Skeletal muscle satellite cell (primary cell): ENCODE data around the gene TACC2.

Experiments used
- H3K27me3 ChIP-seq: 2 replicates; pipeline ENCODE4 v1.7.0; 2013; ENCODE audit warnings: low read length; ENCODE audit not compliant: control insufficient read depth, insufficient read depth
- H3K36me3 ChIP-seq: 2 replicates; pipeline ENCODE4 v1.7.0; 2013; ENCODE audit warnings: mild to moderate bottlenecking, control low read depth, low read length; ENCODE audit not compliant: insufficient read depth
- H3K4me1 ChIP-seq: 2 replicates; pipeline ENCODE4 v1.7.0; 2013; ENCODE audit warnings: low read length; ENCODE audit not compliant: control insufficient read depth, insufficient read depth
- H3K4me2 ChIP-seq: 2 replicates; pipeline ENCODE4 v1.7.0; 2013; ENCODE audit warnings: mild to moderate bottlenecking, low read length
- H3K4me3 ChIP-seq: 2 replicates; pipeline ENCODE4 v1.7.0; 2013; ENCODE audit warnings: low read length
- H3K9ac ChIP-seq: 2 replicates; pipeline ENCODE4 v1.7.0; 2013; ENCODE audit warnings: mild to moderate bottlenecking, low read depth, low read length, moderate library complexity
- H3K9me3 ChIP-seq: replicated peaks from 2 replicates; pipeline ENCODE4 v1.7.0; 2013; ENCODE audit warnings: mild to moderate bottlenecking, control low read depth, low read length

Gene TACC2

GRCh38 chr10:122259075-122259466, 270.1 kb downstream of the TACC2 start:
- no peaks in the 10 kb centered on the region for H3K36me3 ChIP-seq
- no peak overlapping the region for H3K4me3 ChIP-seq
- H3K9ac ChIP-seq = no peak overlapping the region
- no peaks in the 10 kb centered on the region for H3K9me3 ChIP-seq
- H3K4me2 ChIP-seq = no peak overlapping the region
- no peaks in the 10 kb centered on the region for H3K27me3 ChIP-seq
- H3K4me1 ChIP-seq = peaks cover 5% of the 10 kb centered on the region

DNA sequence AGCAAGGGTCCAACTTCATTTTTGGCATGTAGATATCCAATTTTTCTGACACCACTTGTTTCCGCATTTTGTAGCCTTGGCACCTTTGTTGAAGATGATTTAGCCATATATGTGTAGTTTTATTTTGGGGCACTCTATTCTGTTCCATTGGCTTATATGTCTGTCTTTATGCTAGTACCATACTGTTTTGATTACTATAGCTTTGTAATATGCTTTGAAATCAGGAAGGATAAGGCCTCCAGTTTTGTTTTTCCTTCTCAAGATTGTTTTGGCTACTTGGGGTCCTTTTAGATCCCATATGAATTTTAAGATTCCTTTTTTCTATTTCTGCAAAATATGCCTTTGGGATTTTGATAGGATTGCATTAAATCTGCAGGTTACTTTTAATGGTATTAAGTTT, 272.6 kb downstream of the TACC2 start:
- Histone ChIP-seq H3K9ac (no peak overlapping the region), H3K36me3 (no peaks in the 10 kb centered on the region), H3K4me2 (no peak overlapping the region), H3K4me3 (no peak overlapping the region), H3K9me3 (no peaks in the 10 kb centered on the region), H3K27me3 (no peaks in the 10 kb centered on the region), H3K4me1 (peaks cover 14% of the 10 kb centered on the region)

DNA sequence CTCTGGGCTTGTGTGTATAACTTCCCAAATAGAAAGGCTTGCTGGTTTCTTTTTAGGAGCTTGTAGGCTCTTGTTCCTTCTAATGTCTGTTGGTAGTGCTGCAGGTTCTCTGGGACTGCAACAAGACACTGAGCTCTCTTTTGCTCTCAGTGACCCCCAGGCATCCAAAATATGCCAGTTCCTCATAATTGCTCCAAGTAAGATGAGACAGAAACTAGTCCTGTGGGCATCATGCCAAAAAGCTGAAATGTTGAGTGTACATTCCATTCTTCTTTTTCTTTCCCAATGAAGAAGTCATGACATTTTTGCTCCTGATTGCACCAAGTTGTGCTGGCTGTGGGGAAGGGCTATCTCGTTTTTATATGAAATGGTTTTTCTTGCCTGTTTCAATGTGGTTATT, 275.0 kb downstream of the TACC2 start:
- Histone ChIP-seq H3K36me3 (no peaks in the 10 kb centered on the region), H3K9me3 (no peaks in the 10 kb centered on the region), H3K27me3 (no peaks in the 10 kb centered on the region), H3K4me3 (peak overlapping the region; percentile 23), H3K4me1 (peaks cover 14% of the 10 kb centered on the region), H3K9ac (no peak overlapping the region), H3K4me2 (peak overlapping the region; percentile 70)

DNA sequence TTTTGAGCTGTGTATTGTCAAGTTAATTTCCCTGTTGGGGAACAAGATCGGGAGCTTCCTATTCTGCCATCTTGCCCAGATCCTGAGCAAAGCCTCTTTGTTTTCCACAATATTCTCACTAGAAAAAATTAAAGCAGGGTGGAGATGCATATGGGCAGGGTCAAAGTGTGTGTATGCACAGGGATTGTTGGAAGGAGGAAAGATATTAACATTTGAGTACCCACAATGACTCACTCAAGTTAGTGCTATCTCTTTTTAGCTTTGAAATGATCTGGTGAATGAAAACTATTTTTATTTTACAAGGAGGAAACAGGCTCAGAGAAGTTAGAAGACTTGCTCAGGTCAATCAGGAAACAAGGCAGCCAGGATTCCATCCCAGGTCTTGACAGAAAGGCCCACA, 275.5 kb downstream of the TACC2 start:
- H3K9me3 ChIP-seq = no peaks in the 10 kb centered on the region
- H3K9ac ChIP-seq = no peak overlapping the region
- H3K4me1 ChIP-seq = peaks cover 14% of the 10 kb centered on the region
- H3K4me3 ChIP-seq = peak overlapping the region; percentile 23
- peak overlapping the region; percentile 70 for H3K4me2 ChIP-seq
- no peaks in the 10 kb centered on the region for H3K36me3 ChIP-seq
- no peaks in the 10 kb centered on the region for H3K27me3 ChIP-seq

- Histone ChIP-seq H3K4me3 (no peak overlapping the region), H3K4me1 (peaks cover 14% of the 10 kb centered on the region), H3K9ac (no peak overlapping the region), H3K27me3 (no peaks in the 10 kb centered on the region), H3K36me3 (no peaks in the 10 kb centered on the region), H3K4me2 (peak overlapping the region; percentile 70), H3K9me3 (no peaks in the 10 kb centered on the region)
Observed at GRCh38 chr10:122264931-122265330, 276.0 kb downstream of the TACC2 start.

DNA sequence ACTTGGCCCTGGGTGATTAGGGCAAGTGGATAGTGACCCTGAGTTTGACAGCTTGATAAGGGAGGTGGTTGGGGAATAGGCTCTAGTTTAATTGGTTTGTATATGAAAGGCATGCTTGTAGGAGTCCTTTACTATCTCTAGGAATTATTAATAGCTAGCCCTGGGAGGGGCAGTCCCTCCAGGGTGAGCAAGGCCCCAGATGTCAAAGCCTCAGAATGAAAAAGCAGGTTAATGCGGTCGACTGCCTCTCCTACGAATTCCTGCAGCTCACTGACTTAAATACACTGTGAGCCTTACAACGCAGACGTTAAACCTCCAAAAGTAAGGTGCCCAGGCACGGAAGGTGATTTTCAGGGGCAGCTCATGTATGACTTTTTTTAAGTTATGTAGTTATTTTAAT, 276.9 kb downstream of the TACC2 start:
- Histone ChIP-seq H3K27me3 (no peaks in the 10 kb centered on the region), H3K36me3 (no peaks in the 10 kb centered on the region)

GRCh38 chr10:122267849-122268737, 279.1 kb downstream of the TACC2 start:
- H3K4me1 ChIP-seq = peaks cover 14% of the 10 kb centered on the region
- H3K9me3 ChIP-seq = no peaks in the 10 kb centered on the region
- no peaks in the 10 kb centered on the region for H3K27me3 ChIP-seq
- no peak overlapping the region for H3K4me2 ChIP-seq
- no peak overlapping the region for H3K9ac ChIP-seq
- H3K36me3 ChIP-seq = no peaks in the 10 kb centered on the region
- H3K4me3 ChIP-seq = no peak overlapping the region

More for the DNA sequence above, 276.9 kb downstream of the TACC2 start:
- no peak overlapping the region for H3K9ac ChIP-seq
- H3K9me3 ChIP-seq = no peaks in the 10 kb centered on the region
- H3K4me1 ChIP-seq = peaks cover 14% of the 10 kb centered on the region
- H3K4me3 ChIP-seq = no peak overlapping the region
- H3K4me2 ChIP-seq = no peak overlapping the region

GRCh38 chr10:122269059-122269687, 280.2 kb downstream of the TACC2 start:
- Histone ChIP-seq H3K4me1 (peaks cover 8% of the 10 kb centered on the region), H3K9ac (no peak overlapping the region), H3K4me2 (no peak overlapping the region), H3K27me3 (no peaks in the 10 kb centered on the region), H3K4me3 (no peak overlapping the region), H3K36me3 (no peaks in the 10 kb centered on the region), H3K9me3 (no peaks in the 10 kb centered on the region)

DNA sequence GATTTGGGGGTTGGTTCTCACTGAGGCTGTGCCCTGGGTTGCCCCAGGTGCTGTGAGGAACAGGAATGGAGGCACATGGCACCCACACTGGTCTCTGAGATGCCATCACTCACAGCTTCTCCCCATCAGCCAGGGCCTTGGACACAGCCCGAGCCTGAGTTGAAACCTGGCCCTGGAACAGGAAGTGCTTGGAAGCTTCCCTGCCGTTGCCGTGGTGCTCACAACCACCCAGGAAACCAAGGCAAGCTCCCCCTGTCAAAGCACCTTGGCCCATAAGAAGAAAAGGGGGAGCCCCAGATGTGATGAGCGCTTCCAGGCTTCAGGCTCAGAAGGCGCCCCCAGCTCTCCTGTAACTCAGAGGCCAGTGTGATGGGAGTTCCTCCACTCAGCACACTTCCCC, 282.1 kb downstream of the TACC2 start, which contains the start of gene BTBD16:
TSS of gene BTBD16 (plus strand) at position 221 of the 400 bp plus-strand sequence. CDS start 3,786 bp downstream, outside the sequence.
- no peaks in the 10 kb centered on the region for H3K36me3 ChIP-seq
- H3K4me3 ChIP-seq = no peak within 1 kb of the TSS
- no peaks in the 10 kb centered on the region for H3K4me1 ChIP-seq
- H3K9ac ChIP-seq = no peak within 1 kb of the TSS
- no peaks in the 10 kb centered on the region for H3K9me3 ChIP-seq
- H3K4me2 ChIP-seq = no peak within 1 kb of the TSS
- no peaks in the 10 kb centered on the region for H3K27me3 ChIP-seq

GRCh38 chr10:122273966-122274545, 285.1 kb downstream of the TACC2 start:
- no peaks in the 10 kb centered on the region for H3K27me3 ChIP-seq
- H3K36me3 ChIP-seq = no peaks in the 10 kb centered on the region
- H3K4me3 ChIP-seq = no peak overlapping the region
- H3K4me2 ChIP-seq = no peak overlapping the region
- H3K9me3 ChIP-seq = no peaks in the 10 kb centered on the region
- no peak overlapping the region for H3K9ac ChIP-seq
- peaks cover 3% of the 10 kb centered on the region for H3K4me1 ChIP-seq

DNA sequence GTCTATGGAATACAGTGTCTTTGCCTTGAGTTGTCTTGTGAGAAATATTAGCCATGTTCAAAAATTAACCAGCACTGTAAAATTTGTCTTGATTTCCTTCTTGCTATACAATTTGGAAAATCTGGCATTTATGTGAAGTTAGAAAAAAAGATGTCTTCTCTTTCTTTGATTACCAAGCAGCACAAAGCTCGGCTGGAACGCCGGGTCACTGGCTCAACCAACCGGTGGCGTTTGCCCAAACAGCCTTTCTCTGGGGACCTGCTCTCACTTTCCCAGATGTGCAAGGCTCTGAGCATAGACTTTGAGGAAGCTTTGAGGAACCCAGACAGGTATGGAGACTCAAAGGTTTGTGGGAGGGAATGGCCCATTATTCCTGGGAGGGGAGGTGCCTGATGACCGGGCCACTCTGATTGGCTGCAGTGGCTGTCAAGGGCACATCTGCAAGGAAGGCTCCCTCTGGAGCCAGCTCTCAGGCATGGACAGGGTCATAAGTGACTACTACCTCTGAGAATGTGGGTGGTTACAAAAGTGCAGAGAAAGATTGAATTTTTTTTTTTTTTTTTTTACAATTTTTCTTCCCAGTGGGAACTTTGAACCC, 287.7 kb downstream of the TACC2 start:
- Histone ChIP-seq H3K4me1 (peaks cover 9% of the 10 kb centered on the region), H3K9ac (no peak overlapping the region), H3K9me3 (no peaks in the 10 kb centered on the region), H3K36me3 (no peaks in the 10 kb centered on the region), H3K4me2 (peak overlapping the region; percentile 45), H3K4me3 (no peak overlapping the region), H3K27me3 (no peaks in the 10 kb centered on the region)
